GM12878 (cell line): ENCODE data around the gene LTC4S. TPM values are rescaled to one million over a fixed set of nuclear protein-coding genes. Genes with fewer than 3 reads are reported as not detected.

Experiments
- ATAC-seq: fragments of 200-7000 bp; cut with Tn5 transposase; 3 replicates; pipeline ENCODE4 v1.9.1; 2020; ENCODE audit warnings: mild to moderate bottlenecking, moderate library complexity
- BruUV-seq: library from RNA; stranded (reverse); fragments of 400-500 nt; replicated peaks from 2 replicates; lab custom pipeline; 2021; lab: Mats Ljungman, UMichigan
- CTCF ChIA-PET: fragments of 300-600 bp; sonication (Branson Sonifier 250); formaldehyde crosslinking; extraction: SDS; loops from one replicate; lab custom pipeline; 2021; ENCODE audit warnings: inconsistent platforms; lab: Yijun Ruan, JAX
- POLR2A ChIA-PET: fragments of 350-600 bp; formaldehyde crosslinking; extraction: SDS; loops from one replicate; lab custom pipeline; 2021; ENCODE audit warnings: inconsistent platforms; lab: Charles Lee
- RAD21 ChIA-PET: fragments of 300-600 bp; sonication (Branson Sonifier 250); formaldehyde crosslinking; loops from one replicate; lab custom pipeline; 2023; ENCODE audit warnings: antibody characterized with exemption; ENCODE audit not compliant: unreplicated experiment; lab: Charles Lee
- SMC1A ChIA-PET: fragments of 300-600 bp; sonication (Branson Sonifier 250); formaldehyde crosslinking; loops from one replicate; lab custom pipeline; 2023; ENCODE audit not compliant: unreplicated experiment, uncharacterized antibody; lab: Charles Lee
- DNase-seq: peaks from one replicate; pipeline ENCODE4 v3.0.0-alpha.2; 2011; ENCODE audit warnings: low read depth, low spot score
- FAIRE-seq: peaks from 3 replicates; lab custom pipeline; 2011; peaks lifted over from hg19 to GRCh38; lab: Jason Lieb, UNC
- H2AFZ ChIP-seq: 2 replicates; pipeline ENCODE4 v1.6.0; 2011; ENCODE audit warnings: low read depth, low read length, control low read depth; ENCODE audit not compliant: control insufficient read depth
- H3K27ac ChIP-seq: 2 replicates; pipeline ENCODE4 v1.5.1; 2011; ENCODE audit warnings: control low read depth; ENCODE audit not compliant: control insufficient read depth, insufficient read depth
- H3K27me3 ChIP-seq, 2 experiments: replicated peaks in 1 of 2; 2 replicates each; pipeline versions ENCODE4 v1.6.0 to v1.6.1; 2011; ENCODE audit warnings: low read length in 1 of 2; ENCODE audit not compliant: control insufficient read depth in 2 of 2, insufficient read depth in 2 of 2
- H3K36me3 ChIP-seq, 2 experiments: 2 replicates each; pipeline ENCODE4 v1.5.1; 2011; ENCODE audit warnings: low read length in 1 of 2; ENCODE audit not compliant: control insufficient read depth in 2 of 2, insufficient read depth in 2 of 2
- H3K4me1 ChIP-seq: 2 replicates; pipeline ENCODE4 v1.6.1; 2011; ENCODE audit warnings: mild to moderate bottlenecking, low read length, moderate library complexity, mixed read lengths; ENCODE audit not compliant: control insufficient read depth, insufficient read depth
- H3K4me2 ChIP-seq: 2 replicates; pipeline ENCODE4 v1.6.0; 2011; ENCODE audit warnings: control low read depth; ENCODE audit not compliant: control insufficient read depth, insufficient read depth
- H3K4me3 ChIP-seq: fragments of 200-600 bp; sonication (generic); 2 replicates; pipeline ENCODE4 v1.5.1; 2016
- H3K79me2 ChIP-seq: 2 replicates; pipeline ENCODE4 v1.6.0; 2011; ENCODE audit warnings: low read length; ENCODE audit not compliant: control insufficient read depth, insufficient read depth
- H3K9ac ChIP-seq: 2 replicates; pipeline ENCODE4 v1.8.0; 2011; ENCODE audit warnings: low read length, control low read depth, mixed read lengths; ENCODE audit not compliant: control insufficient read depth, insufficient read depth
- H3K9me3 ChIP-seq: replicated peaks from 3 replicates; pipeline ENCODE4 v1.5.1; 2011; ENCODE audit warnings: mild to moderate bottlenecking, low read length; ENCODE audit not compliant: control insufficient read depth, insufficient read depth
- H4K20me1 ChIP-seq: 2 replicates; pipeline ENCODE4 v1.6.0; 2011; ENCODE audit not compliant: control insufficient read depth, insufficient read depth
- BACH1 ChIP-seq: fragments of 450-650 bp; IDR thresholded peaks from 2 replicates; pipeline ENCODE4 v1.6.1; 2017; ENCODE audit warnings: mild to moderate bottlenecking, borderline replicate concordance
- BMI1 ChIP-seq: fragments of 450-650 bp; IDR thresholded peaks from 2 replicates; pipeline ENCODE4 v1.6.1; 2016; ENCODE audit warnings: mild to moderate bottlenecking, moderate library complexity, borderline replicate concordance
- CHD1 ChIP-seq: IDR thresholded peaks from 2 replicates; pipeline ENCODE4 v1.6.1; 2012; ENCODE audit warnings: low read depth, low read length, improper control_type of control experiment
- ETV6 ChIP-seq, 2 experiments: fragments of 450-650 bp in 1 of 2; IDR thresholded peaks in 1 of 2; conservative IDR thresholded peaks in 1 of 2; 2 replicates each; pipeline ENCODE4 v1.6.1; 2014; ENCODE audit warnings: antibody characterized with exemption in 1 of 2, borderline replicate concordance in 1 of 2, low read depth in 1 of 2, mild to moderate bottlenecking in 1 of 2, moderate library complexity in 1 of 2
- GATAD2B ChIP-seq: fragments of 450-650 bp; conservative IDR thresholded peaks from 2 replicates; pipeline ENCODE4 v1.6.1; 2017; ENCODE audit warnings: low read depth, mild to moderate bottlenecking, moderate library complexity
- RBBP5 ChIP-seq: fragments of 200-600 bp; sonication (generic); conservative IDR thresholded peaks from 2 replicates; pipeline ENCODE4 v1.6.1; 2016
- RCOR1 ChIP-seq: conservative IDR thresholded peaks from 2 replicates; pipeline ENCODE4 v1.6.1; 2012; ENCODE audit warnings: low read depth, low read length, improper control_type of control experiment
- TBL1XR1 ChIP-seq: IDR thresholded peaks from 2 replicates; pipeline ENCODE4 v1.6.1; 2012; ENCODE audit warnings: low read depth, low read length, improper control_type of control experiment
- ZSCAN29 ChIP-seq: fragments of 450-650 bp; IDR thresholded peaks from 2 replicates; pipeline ENCODE4 v1.6.1; 2017; ENCODE audit warnings: mild to moderate bottlenecking, moderate library complexity
- WGBS: methylation state at CpG from one replicate; pipeline ENCODE4 v1.1.6; 2016; ENCODE audit warnings: low lambda C conversion rate; ENCODE audit not compliant: insufficient replicate concordance, insufficient coverage; ENCODE audit errors: missing lambda C conversion rate; 5-methylcytosine and 5-hydroxymethylcytosine counted together
- in situ Hi-C: fragments of 300-500 bp; cut with MboI; formaldehyde crosslinking; loops from 9 replicates; pipeline ENCODE4 v1.14.3; 2018; ENCODE audit warnings: mixed read lengths
- intact Hi-C: fragments of 100-400 bp; cut with micrococcal nuclease; formaldehyde crosslinking; loops from one replicate; pipeline ENCODE4 v1.14.2; 2022; ENCODE audit not compliant: unreplicated experiment
- polyA plus RNA-seq, 11 experiments: library from polyadenylated mRNA; depleted of rRNA in 4 of 11; unstranded in 6 of 11; stranded (reverse) in 5 of 11; fragments of >200 nt; fragmentation: Nextera tagmentation in 4 of 11; fragmentation: Illumina TruSeq in 1 of 11; extraction: Ambion mirVana in 4 of 11; extraction: Trizol in 1 of 11; gene quantifications; 1 replicate in 1 of 11; 2 replicates in 10 of 11; pipeline versions ENCODE4 v1.2.1 to v1.2.3, GENCODE V29; 2011 to 2016; ENCODE audit warnings: inconsistent platforms in 2 of 11, missing spikeins in 2 of 11, low read depth in 1 of 11
- total RNA-seq, 4 experiments: library from RNA; depleted of rRNA in 3 of 4; stranded (reverse); fragments of >200 nt in 3 of 4; fragmentation: Illumina TruSeq in 1 of 4; extraction: Trizol in 1 of 4; gene quantifications; 2 replicates each; pipeline versions ENCODE4 v1.2.1 to v1.2.3, GENCODE V29; 2013 to 2021
- TF ChIP-seq, protein P1 (sequence below): fragments of 450-650 bp; IDR thresholded peaks from 2 replicates; pipeline ENCODE4 v1.6.1; 2017; ENCODE audit warnings: mild to moderate bottlenecking, moderate library complexity
- TF ChIP-seq, protein P2 (sequence below): fragments of 450-650 bp; IDR thresholded peaks from 2 replicates; pipeline ENCODE4 v1.6.1; 2017; ENCODE audit warnings: antibody characterized with exemption, mild to moderate bottlenecking, moderate library complexity
- TF ChIP-seq, protein P3 (sequence below): IDR thresholded peaks from 2 replicates; pipeline ENCODE4 v1.6.1; 2012; ENCODE audit warnings: low read depth, low read length, improper control_type of control experiment

The LTC4S gene
- total and polyA plus RNA-seq, 10 of the 15 experiments (the other 5 are each of a cell fraction or from before 2014, with no cell fraction given): 0.78 to 3.6 (median 1.8) TPM; not detected in 5

DNA sequence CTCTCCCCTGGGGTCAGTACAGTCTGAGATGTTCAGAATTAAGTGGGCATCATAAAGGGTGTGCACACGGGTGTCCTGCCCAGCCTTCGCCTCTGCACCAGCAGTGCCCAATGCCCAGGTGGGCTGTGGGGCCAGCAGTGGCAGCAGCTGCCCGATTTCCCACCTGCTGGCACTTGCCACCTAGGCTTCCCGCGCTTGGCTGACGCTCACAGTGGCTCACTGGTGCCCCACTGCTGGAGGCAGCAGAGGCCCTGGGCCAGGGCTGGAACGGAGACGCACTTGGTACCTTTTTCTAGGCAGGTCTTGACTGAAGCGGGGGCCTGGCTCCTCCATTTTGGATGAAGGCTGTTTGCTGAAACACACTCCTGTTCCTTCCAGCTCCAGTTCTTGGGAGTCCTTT, 47.8 kb downstream of the LTC4S start:
- ChIA-PET RAD21 (no interaction called here), CTCF (no interaction called here), SMC1A (interaction anchor here (0.8 kb wide), 1 partner anchor 78 kb away, joined by 3 read pairs; no protein-coding TSS in a partner anchor), POLR2A (no interaction called here)
- Histone ChIP-seq H3K27me3 (no peaks in the 10 kb centered on the region), H3K79me2 (no peaks in the 10 kb centered on the region), H3K27ac (no peak overlapping the region), H3K4me2 (no peak overlapping the region), H3K36me3 (peaks cover 12 to 13% of the 10 kb centered on the region in 2 experiments; a peak in 3 of 4 replicates), H3K4me3 (no peak overlapping the region), H4K20me1 (no peaks in the 10 kb centered on the region), H3K4me1 (peaks cover 4% of the 10 kb centered on the region), H2AFZ (no peak overlapping the region), H3K9ac (no peak overlapping the region), H3K9me3 (no peaks in the 10 kb centered on the region; the same call in 1 of the 3 replicates)
- DNase-seq: no peak
- no peak for FAIRE-seq
- no peak for ATAC-seq
- TF ChIP-seq ETV6 (conservative IDR thresholded peaks at IDR 0.05 in 1 of 2, IDR thresholded peaks at IDR 0.05 in 1 of 2; ENCODE audit: borderline replicate concordance in 1 of 2, low read depth in 1 of 2): no peak
- no peak for TF ChIP-seq RCOR1
- TF ChIP-seq TBL1XR1: no peak
- TF ChIP-seq GATAD2B: no peak
- no peak for TF ChIP-seq BACH1
- TF ChIP-seq BMI1: no peak
- TF ChIP-seq, protein P1, sequence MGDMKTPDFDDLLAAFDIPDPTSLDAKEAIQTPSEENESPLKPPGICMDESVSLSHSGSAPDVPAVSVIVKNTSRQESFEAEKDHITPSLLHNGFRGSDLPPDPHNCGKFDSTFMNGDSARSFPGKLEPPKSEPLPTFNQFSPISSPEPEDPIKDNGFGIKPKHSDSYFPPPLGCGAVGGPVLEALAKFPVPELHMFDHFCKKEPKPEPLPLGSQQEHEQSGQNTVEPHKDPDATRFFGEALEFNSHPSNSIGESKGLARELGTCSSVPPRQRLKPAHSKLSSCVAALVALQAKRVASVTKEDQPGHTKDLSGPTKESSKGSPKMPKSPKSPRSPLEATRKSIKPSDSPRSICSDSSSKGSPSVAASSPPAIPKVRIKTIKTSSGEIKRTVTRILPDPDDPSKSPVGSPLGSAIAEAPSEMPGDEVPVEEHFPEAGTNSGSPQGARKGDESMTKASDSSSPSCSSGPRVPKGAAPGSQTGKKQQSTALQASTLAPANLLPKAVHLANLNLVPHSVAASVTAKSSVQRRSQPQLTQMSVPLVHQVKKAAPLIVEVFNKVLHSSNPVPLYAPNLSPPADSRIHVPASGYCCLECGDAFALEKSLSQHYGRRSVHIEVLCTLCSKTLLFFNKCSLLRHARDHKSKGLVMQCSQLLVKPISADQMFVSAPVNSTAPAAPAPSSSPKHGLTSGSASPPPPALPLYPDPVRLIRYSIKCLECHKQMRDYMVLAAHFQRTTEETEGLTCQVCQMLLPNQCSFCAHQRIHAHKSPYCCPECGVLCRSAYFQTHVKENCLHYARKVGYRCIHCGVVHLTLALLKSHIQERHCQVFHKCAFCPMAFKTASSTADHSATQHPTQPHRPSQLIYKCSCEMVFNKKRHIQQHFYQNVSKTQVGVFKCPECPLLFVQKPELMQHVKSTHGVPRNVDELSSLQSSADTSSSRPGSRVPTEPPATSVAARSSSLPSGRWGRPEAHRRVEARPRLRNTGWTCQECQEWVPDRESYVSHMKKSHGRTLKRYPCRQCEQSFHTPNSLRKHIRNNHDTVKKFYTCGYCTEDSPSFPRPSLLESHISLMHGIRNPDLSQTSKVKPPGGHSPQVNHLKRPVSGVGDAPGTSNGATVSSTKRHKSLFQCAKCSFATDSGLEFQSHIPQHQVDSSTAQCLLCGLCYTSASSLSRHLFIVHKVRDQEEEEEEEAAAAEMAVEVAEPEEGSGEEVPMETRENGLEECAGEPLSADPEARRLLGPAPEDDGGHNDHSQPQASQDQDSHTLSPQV: no peak
- TF ChIP-seq, protein P2, sequence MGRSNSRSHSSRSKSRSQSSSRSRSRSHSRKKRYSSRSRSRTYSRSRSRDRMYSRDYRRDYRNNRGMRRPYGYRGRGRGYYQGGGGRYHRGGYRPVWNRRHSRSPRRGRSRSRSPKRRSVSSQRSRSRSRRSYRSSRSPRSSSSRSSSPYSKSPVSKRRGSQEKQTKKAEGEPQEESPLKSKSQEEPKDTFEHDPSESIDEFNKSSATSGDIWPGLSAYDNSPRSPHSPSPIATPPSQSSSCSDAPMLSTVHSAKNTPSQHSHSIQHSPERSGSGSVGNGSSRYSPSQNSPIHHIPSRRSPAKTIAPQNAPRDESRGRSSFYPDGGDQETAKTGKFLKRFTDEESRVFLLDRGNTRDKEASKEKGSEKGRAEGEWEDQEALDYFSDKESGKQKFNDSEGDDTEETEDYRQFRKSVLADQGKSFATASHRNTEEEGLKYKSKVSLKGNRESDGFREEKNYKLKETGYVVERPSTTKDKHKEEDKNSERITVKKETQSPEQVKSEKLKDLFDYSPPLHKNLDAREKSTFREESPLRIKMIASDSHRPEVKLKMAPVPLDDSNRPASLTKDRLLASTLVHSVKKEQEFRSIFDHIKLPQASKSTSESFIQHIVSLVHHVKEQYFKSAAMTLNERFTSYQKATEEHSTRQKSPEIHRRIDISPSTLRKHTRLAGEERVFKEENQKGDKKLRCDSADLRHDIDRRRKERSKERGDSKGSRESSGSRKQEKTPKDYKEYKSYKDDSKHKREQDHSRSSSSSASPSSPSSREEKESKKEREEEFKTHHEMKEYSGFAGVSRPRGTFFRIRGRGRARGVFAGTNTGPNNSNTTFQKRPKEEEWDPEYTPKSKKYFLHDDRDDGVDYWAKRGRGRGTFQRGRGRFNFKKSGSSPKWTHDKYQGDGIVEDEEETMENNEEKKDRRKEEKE: no peak
- no peak for TF ChIP-seq CHD1
- no peak for TF ChIP-seq RBBP5
- TF ChIP-seq, protein P3, sequence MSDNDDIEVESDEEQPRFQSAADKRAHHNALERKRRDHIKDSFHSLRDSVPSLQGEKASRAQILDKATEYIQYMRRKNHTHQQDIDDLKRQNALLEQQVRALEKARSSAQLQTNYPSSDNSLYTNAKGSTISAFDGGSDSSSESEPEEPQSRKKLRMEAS: no peak
- TF ChIP-seq ZSCAN29: no peak
- no TSS peak for BruUV-seq
- intact Hi-C loops (no loop called here), in situ Hi-C loops (no loop called here)
- WGBS: 91% methylated on average over 9 of the region's 9 CpGs
